Kidney (tissue), 14 donors: ENCODE results near the gene CEP104. TPM values are rescaled to one million over a fixed set of nuclear protein-coding genes. Genes with fewer than 3 reads are reported as not detected.

Experiments used
- DNase-seq, 5 donors: peaks; one replicate each; pipeline ENCODE4 v3.0.0-alpha.2; 2013 to 2020
- FAIRE-seq: peaks from 2 replicates; lab custom pipeline; 2012; peaks lifted over from hg19 to GRCh38; lab: Jason Lieb, UNC
- H3K27ac ChIP-seq, 2 donors: one replicate each; pipeline ENCODE4 v1.7.0; 2013; ENCODE audit warnings: low read depth in 2 of 2, low read length in 2 of 2, inconsistent platforms in 1 of 2
- H3K27me3 ChIP-seq: one replicate; pipeline ENCODE4 v1.7.1; 2013; ENCODE audit warnings: low read length, inconsistent platforms; ENCODE audit not compliant: control insufficient read depth, insufficient read depth
- H3K36me3 ChIP-seq, 3 donors: one replicate each; pipeline versions ENCODE4 v1.7.0 to v1.7.1; 2013; ENCODE audit warnings: low read length in 3 of 3, control low read depth in 1 of 3, inconsistent platforms in 1 of 3; ENCODE audit not compliant: insufficient read depth in 3 of 3, control insufficient read depth in 2 of 3
- H3K4me1 ChIP-seq, 3 donors: one replicate each; pipeline versions ENCODE4 v1.7.0 to v1.7.1; 2013; ENCODE audit warnings: low read length in 3 of 3, inconsistent platforms in 1 of 3, low read depth in 1 of 3; ENCODE audit not compliant: control insufficient read depth in 2 of 3, insufficient read depth in 2 of 3
- H3K4me3 ChIP-seq, 3 donors: one replicate each; pipeline versions ENCODE4 v1.7.0 to v1.8.1; 2013; ENCODE audit warnings: low read length in 3 of 3, control low read depth in 1 of 3, inconsistent platforms in 1 of 3
- H3K9ac ChIP-seq, 3 donors: one replicate each; pipeline versions ENCODE4 v1.7.0 to v1.7.1; 2013; ENCODE audit warnings: low read length in 3 of 3, control low read depth in 1 of 3, inconsistent platforms in 1 of 3
- H3K9me3 ChIP-seq, 3 donors: one replicate each; pipeline versions ENCODE4 v1.7.0 to v1.7.1; 2013; ENCODE audit warnings: low read length in 3 of 3, control low read depth in 1 of 3, inconsistent platforms in 1 of 3; ENCODE audit not compliant: control insufficient read depth in 2 of 3, insufficient read depth in 1 of 3
- intact Hi-C: fragments of 100-400 bp; cut with DNase I; formaldehyde crosslinking; loops from one replicate; pipeline ENCODE4 v1.11.1; 2022
- polyA plus RNA-seq: library from polyadenylated mRNA; stranded (reverse); fragments of 350-450 nt; fragmentation: Illumina TruSeq; extraction: RNeasy Lipid Tissue Mini Kit (QIAGEN cat#74804); gene quantifications from one replicate; pipeline ENCODE4 v1.2.3, GENCODE V29; 2014; ENCODE audit warnings: low read depth, low replicate concordance; ENCODE audit not compliant: insufficient read depth
- total RNA-seq: library from RNA; stranded (reverse); fragmentation: NEBNext Ultra II Directional; extraction: Animal tissue kit (Norgen Biotek cat#: 25700); gene quantifications from one replicate; pipeline ENCODE4 v1.2.1, GENCODE V29; 2021
- TF ChIP-seq, protein P1 (sequence below): IDR thresholded peaks from 3 replicates; pipeline ENCODE4 v1.5.1; 2012; ENCODE audit warnings: mild to moderate bottlenecking, moderate library complexity, borderline replicate concordance; ENCODE audit not compliant: insufficient read depth; ENCODE audit errors: extremely low read depth
- donor health status: control.
- donor health status: control.
- donor health status: control.
- donor health status: control.
- donor health status: control.
- donor health status: DM: yes; HTN: yes; CAD: no.
- donor health status: Normal renal cell carcinoma (clear cell type).

The CEP104 gene
- total and polyA plus RNA-seq, 2 donors from 2014 or later, result 11.1 to 51.2 TPM

DNA sequence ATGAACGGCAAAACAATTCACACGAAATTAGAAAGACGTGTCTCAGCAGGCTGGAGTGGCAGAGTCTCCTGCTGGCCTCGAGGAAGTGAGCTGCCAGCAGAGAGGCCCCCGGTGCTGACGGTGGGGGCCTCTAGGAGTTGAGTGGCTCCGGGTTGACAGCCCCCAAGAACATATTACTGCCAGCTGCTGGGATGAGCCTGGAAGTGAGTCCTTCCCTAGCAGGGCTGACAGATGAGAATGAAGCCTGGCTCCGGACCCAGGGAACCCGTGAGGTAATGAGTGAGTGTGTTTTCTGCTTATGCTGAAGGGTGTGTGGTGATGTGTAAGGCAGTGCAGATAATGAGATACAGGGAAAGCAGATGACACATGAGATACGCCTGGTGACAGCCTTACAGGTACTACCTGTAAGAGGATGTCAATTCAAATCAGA is 37.2 kb downstream of the CEP104 start:
- Histone ChIP-seq H3K36me3 (peaks cover 3 to 26% (median 20%) of the 10 kb centered on the region in 3 donors), H3K9me3 (no peaks in the 10 kb centered on the region), H3K27me3 (no peaks in the 10 kb centered on the region), H3K9ac (no peak overlapping the region), H3K4me1 (peaks cover 0 to 9% (median 3%) of the 10 kb centered on the region in 3 donors), H3K27ac (no peak overlapping the region), H3K4me3 (no peak overlapping the region)
- intact Hi-C loops, result no loop called here
- DNase-seq (peak in 1 of 5 donors; percentile 29), FAIRE-seq (no peak)
- TF ChIP-seq, protein P1, sequence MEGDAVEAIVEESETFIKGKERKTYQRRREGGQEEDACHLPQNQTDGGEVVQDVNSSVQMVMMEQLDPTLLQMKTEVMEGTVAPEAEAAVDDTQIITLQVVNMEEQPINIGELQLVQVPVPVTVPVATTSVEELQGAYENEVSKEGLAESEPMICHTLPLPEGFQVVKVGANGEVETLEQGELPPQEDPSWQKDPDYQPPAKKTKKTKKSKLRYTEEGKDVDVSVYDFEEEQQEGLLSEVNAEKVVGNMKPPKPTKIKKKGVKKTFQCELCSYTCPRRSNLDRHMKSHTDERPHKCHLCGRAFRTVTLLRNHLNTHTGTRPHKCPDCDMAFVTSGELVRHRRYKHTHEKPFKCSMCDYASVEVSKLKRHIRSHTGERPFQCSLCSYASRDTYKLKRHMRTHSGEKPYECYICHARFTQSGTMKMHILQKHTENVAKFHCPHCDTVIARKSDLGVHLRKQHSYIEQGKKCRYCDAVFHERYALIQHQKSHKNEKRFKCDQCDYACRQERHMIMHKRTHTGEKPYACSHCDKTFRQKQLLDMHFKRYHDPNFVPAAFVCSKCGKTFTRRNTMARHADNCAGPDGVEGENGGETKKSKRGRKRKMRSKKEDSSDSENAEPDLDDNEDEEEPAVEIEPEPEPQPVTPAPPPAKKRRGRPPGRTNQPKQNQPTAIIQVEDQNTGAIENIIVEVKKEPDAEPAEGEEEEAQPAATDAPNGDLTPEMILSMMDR, result no peak

DNA sequence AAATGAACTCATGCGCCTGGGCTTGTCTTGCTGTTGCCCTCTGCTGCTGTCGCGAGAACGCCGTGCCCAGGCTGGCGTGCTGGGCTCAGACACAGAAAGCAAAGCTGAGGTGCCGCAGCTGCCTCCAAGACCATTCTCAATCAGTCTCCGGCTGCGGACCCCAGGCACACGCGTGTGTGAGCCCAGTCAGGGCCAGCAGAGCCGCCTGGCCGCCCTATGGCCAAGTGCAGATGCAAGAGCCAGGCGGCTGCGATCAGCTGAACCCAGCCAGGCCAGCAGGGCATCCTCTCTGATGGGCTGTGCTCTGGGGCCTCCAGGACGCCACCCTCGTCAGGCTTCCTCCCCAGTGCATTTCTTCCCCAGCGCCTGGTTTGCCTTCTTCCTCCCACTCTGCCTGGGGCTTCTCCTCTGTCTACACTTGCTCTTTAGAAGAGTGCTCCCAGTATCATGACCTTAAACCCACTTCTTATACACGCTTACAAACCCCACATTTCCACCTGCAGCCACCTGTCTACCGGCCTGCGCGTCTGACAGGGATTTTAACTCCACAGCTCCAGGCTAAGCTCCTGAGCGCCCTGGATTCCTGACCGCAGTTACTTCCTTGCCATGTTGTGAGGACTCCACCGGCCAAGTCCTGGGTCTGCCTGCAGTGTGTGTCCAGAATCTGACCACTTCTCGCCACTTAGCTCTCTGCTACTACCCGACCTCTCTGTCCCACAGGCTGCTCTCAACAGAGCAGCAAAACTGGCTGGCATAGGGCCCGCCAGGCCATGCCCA is 39.0 kb downstream of the CEP104 start:
- no peak for FAIRE-seq
- TF ChIP-seq, protein P1, result no peak

DNA sequence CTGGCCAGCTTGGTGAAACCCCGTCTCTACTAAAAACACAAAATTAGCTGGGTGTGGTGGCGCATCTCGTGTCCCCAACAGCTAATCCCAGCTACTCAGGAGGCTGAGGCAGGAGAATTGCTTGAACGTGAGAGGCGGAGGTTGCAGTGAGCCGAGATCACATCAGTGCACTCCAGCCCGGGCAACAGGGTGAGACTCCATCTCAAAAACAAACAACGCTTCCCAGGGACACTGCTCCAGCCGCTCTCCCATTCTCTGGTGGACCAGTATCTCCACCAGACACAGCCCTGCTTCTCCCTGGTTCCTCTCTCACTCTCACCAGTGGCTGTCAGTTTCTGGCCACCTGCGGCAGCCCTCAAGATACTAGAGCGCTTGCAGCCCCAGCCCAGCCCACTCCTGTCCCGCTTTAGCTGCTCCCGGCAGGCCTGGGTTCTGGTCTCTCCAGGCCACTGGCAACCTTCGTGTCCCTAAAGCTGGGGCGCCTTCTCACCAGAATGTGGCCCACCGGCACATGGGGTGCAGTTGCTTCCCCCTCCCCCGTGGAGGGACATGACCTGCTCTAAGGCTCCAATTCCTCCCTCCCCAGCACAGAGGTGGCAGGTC is 39.8 kb downstream of the CEP104 start:
- Histone ChIP-seq H3K27me3 (no peaks in the 10 kb centered on the region), H3K27ac (no peak overlapping the region), H3K4me3 (no peak overlapping the region), H3K4me1 (peaks cover 0 to 9% (median 3%) of the 10 kb centered on the region in 3 donors), H3K9ac (no peak overlapping the region), H3K9me3 (no peaks in the 10 kb centered on the region), H3K36me3 (peaks cover 3 to 20% (median 16%) of the 10 kb centered on the region in 3 donors)
- intact Hi-C loops, result no loop called here
- FAIRE-seq, result no peak
- peak in 1 of 5 donors; percentile 68 for DNase-seq
- TF ChIP-seq, protein P1, result no peak

More for the DNA sequence above, 39.0 kb downstream of the CEP104 start:
- Histone ChIP-seq H3K36me3 (peaks cover 3 to 20% (median 18%) of the 10 kb centered on the region in 3 donors), H3K9ac (no peak overlapping the region), H3K4me3 (no peak overlapping the region), H3K27ac (no peak overlapping the region), H3K27me3 (no peaks in the 10 kb centered on the region), H3K4me1 (peaks cover 0 to 9% (median 3%) of the 10 kb centered on the region in 3 donors), H3K9me3 (no peaks in the 10 kb centered on the region)
- peak in 1 of 5 donors; percentile 63 for DNase-seq
- intact Hi-C loops, result no loop called here
